Stimulated activated CD8-positive, alpha-beta memory T cell treated with anti-CD3 and anti-CD28 coated beads, Interleukin-15, amount 100 ng/mL, for 1 hour (primary cell): Measurements from ENCODE around the gene UNC79.

Experiments used
- DNase-seq: peaks from one replicate; pipeline ENCODE4 v3.0.0-alpha.2; 2020; ENCODE audit warnings: low read depth

UNC79 gene

DNA sequence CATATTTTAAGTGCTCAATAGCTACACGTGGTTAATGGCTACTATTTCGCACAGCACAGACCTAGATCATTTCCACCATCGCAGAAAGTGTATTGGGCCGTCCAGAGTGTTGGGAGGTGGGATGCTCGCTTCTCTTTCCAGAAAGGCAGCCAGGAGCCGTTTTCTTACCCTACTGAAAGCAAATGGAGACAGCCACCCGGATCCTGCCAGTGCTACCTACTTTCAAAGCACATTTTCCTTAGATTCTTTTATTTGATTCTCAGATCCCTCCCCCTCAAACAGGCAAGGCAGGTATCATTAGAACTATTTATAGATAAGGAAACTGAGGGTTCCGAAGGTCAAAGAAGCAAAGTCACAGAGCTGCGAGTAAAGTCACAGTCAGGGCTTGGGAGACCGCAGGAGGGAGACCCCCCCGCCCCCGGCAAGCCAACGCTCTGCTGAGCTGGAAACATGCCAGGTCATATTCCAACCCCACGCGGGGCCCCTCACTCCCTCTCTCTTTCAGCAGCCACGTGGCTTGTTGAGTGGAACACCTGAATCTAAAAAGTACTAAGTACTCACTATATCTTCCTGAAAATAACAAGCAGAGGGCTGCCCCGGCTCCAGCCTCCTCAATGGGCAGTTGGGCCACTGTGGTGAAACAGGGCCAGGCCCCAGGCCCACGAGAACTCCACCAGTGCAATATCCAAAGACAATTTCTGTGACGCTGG lies 321.4 kb downstream of the UNC79 start:
- no peak for DNase-seq

DNA sequence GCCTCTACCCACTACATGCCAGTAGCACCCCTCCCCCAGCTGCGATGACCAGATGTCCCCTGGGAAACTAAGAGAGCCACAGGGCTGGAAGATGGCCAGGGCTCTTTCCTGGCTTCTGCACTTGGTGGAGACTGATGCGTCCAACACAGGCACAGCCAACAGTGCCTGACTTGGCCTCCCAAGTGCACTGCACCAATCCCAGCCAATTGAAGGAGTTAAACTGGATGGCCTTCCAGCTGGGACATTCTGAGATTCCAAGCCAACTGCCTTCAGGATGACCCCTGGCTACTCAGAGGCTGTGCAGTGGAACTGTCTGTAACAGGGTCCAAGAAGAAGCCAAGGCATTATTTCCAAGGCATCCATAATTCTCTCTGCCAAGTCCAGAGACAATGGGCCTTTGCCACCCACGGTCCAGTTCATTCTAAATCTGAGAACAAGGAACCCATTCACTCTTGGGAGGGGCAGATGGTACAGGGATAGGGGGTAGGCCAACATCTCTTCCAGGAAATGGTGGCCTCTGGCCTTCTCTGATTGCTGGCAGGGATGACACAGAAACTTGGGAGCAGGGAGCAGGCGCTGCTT lies 322.3 kb downstream of the UNC79 start:
- no peak for DNase-seq

DNA sequence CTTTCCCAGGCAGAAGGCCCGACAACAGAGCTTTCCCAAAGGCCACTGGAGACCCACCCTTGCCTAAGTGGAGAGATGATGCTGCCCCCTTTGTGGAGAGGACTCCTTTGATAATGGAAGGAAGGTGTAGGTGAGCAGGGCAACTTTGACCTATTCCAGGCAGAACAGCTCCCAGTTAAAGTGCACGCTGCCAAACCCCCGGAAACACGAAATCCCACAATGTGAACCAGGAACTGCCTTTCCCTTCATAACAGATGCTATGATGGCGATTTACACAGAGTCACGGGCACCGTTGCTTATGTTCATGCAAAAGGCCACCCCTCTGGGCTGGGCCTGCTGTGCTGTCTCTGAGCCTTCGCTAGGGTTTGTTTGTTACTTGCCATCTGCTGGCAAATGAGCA lies 322.9 kb downstream of the UNC79 start:
- DNase-seq: no peak

DNA sequence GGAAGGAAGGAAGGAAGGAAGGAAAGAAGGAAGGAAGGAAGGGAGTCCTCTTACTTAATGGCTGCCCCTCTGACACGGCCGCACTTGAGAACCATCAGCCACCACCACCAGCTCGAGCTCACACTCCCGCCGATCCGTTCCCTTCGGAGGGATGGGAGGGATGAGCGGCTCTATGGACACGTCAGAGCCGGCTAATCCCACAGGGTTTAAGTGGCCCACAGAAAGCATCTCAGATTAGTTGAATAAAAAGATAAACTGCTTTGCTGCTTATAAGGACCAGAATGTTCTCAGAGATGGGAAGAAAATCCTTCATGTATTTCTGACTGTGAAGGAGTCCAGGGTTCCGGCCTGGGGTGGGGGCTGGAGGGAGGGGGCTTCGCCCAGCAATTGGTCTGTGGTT lies 326.5 kb downstream of the UNC79 start:
- no peak for DNase-seq
